IPS DF 6.9 (cell line): ENCODE measurements around the gene APOC4.

Experiments used
- DNase-seq: peaks from one replicate; pipeline ENCODE4 v3.0.0-alpha.2; 2013; ENCODE audit warnings: low read depth, low spot score
- H3K27ac ChIP-seq: one replicate; pipeline ENCODE4 v1.5.1; 2013; ENCODE audit warnings: low read length, control low read depth
- H3K27me3 ChIP-seq: 2 replicates; pipeline ENCODE4 v1.6.1; 2013; ENCODE audit warnings: mild to moderate bottlenecking, low read length; ENCODE audit not compliant: control insufficient read depth, insufficient read depth
- H3K36me3 ChIP-seq: 2 replicates; pipeline ENCODE4 v1.6.1; 2013; ENCODE audit warnings: low read length; ENCODE audit not compliant: control insufficient read depth, insufficient read depth
- H3K4me1 ChIP-seq: 2 replicates; pipeline ENCODE4 v1.6.1; 2013; ENCODE audit warnings: low read length; ENCODE audit not compliant: control insufficient read depth, insufficient read depth
- H3K4me3 ChIP-seq: 2 replicates; pipeline ENCODE4 v1.5.1; 2013; ENCODE audit warnings: mild to moderate bottlenecking, low read length
- H3K9me3 ChIP-seq: 2 replicates; pipeline ENCODE4 v1.6.1; 2013; ENCODE audit warnings: low read length, inconsistent platforms; ENCODE audit not compliant: control insufficient read depth, insufficient read depth
- WGBS: extraction: QIAGEN DNeasy Blood & Tissue Kit; methylation state at CpG from one replicate; pipeline ENCODE4 v1.1.7; 2013; ENCODE audit warnings: mixed read lengths, missing lambda C conversion rate; ENCODE audit not compliant: insufficient read length, insufficient coverage; 5-methylcytosine and 5-hydroxymethylcytosine counted together

The APOC4 gene

GRCh38 chr19:44947041-44947581, 5.1 kb downstream of the APOC4 start:
- Histone ChIP-seq H3K36me3 (no peaks in the 10 kb centered on the region; the same call in 1 of the 2 replicates), H3K27me3 (no peaks in the 10 kb centered on the region; the same call in 1 of the 2 replicates), H3K4me1 (no peaks in the 10 kb centered on the region), H3K27ac (no peak overlapping the region), H3K9me3 (no peaks in the 10 kb centered on the region), H3K4me3 (no peak overlapping the region)
- DNase-seq, result no peak
- no CpG with 5 or more reads among the region's 13 CpGs for WGBS

- H3K4me3 ChIP-seq, result no peak overlapping the region
- no peak for DNase-seq
- no peaks in the 10 kb centered on the region for H3K4me1 ChIP-seq
- no peaks in the 10 kb centered on the region for H3K36me3 ChIP-seq
- no peaks in the 10 kb centered on the region for H3K27me3 ChIP-seq
- WGBS, result no CpG with 5 or more reads among the region's 5 CpGs
- no peak overlapping the region for H3K27ac ChIP-seq
- no peaks in the 10 kb centered on the region for H3K9me3 ChIP-seq
Measured at GRCh38 chr19:44948237-44948636, 6.2 kb downstream of the APOC4 start.

GRCh38 chr19:44948763-44949374, 6.8 kb downstream of the APOC4 start:
- H3K4me1 ChIP-seq, result no peaks in the 10 kb centered on the region
- H3K36me3 ChIP-seq, result no peaks in the 10 kb centered on the region
- H3K9me3 ChIP-seq, result no peaks in the 10 kb centered on the region
- H3K27me3 ChIP-seq, result no peaks in the 10 kb centered on the region
- WGBS, result no CpG with 5 or more reads among the region's 5 CpGs
- H3K27ac ChIP-seq, result no peak overlapping the region
- no peak for DNase-seq
- no peak overlapping the region for H3K4me3 ChIP-seq

- Histone ChIP-seq H3K4me3 (no peak overlapping the region), H3K4me1 (no peaks in the 10 kb centered on the region), H3K27ac (no peak overlapping the region), H3K9me3 (no peaks in the 10 kb centered on the region), H3K27me3 (no peaks in the 10 kb centered on the region), H3K36me3 (no peaks in the 10 kb centered on the region)
- no peak for DNase-seq
- whole genome bisulfite sequencing, result no CpG with 5 or more reads among the region's 9 CpGs
Measured at GRCh38 chr19:44949550-44949949, 7.5 kb downstream of the APOC4 start.

- H3K9me3 ChIP-seq, result no peaks in the 10 kb centered on the region
- peaks cover 3% of the 10 kb centered on the region for H3K4me1 ChIP-seq
- no CpG with 5 or more reads among the region's 13 CpGs for WGBS
- DNase-seq, result peak; percentile 68
- no peaks in the 10 kb centered on the region for H3K27me3 ChIP-seq
- H3K27ac ChIP-seq, result no peak overlapping the region
- no peaks in the 10 kb centered on the region for H3K36me3 ChIP-seq
- H3K4me3 ChIP-seq, result no peak overlapping the region
Measured at GRCh38 chr19:44951179-44952159, 9.4 kb downstream of the APOC4 start.

- Histone ChIP-seq H3K27me3 (no peaks in the 10 kb centered on the region), H3K4me3 (peak overlapping the region; percentile 64; the same call in 1 of the 2 replicates), H3K4me1 (peaks cover 3% of the 10 kb centered on the region), H3K27ac (no peak overlapping the region), H3K9me3 (no peaks in the 10 kb centered on the region), H3K36me3 (no peaks in the 10 kb centered on the region)
- no peak for DNase-seq
- WGBS, result no CpG with 5 or more reads among the region's 13 CpGs
Measured at GRCh38 chr19:44954278-44954648, 12.2 kb downstream of the APOC4 start.

- peak within 1 kb of the TSS; percentile 92 for H3K4me3 ChIP-seq
- H3K27ac ChIP-seq, result no peak within 1 kb of the TSS
- H3K4me1 ChIP-seq, result peaks cover 3% of the 10 kb centered on the region
- no peaks in the 10 kb centered on the region for H3K9me3 ChIP-seq
- no CpG with 5 or more reads among the region's 65 CpGs for WGBS
- H3K36me3 ChIP-seq, result no peaks in the 10 kb centered on the region
- no peaks in the 10 kb centered on the region for H3K27me3 ChIP-seq
- peak; percentile 89 for DNase-seq
Measured at GRCh38 chr19:44954649-44955504, 12.8 kb downstream of the APOC4 start, which contains the start of gene CLPTM1. TSS of gene CLPTM1 (plus strand) at chr19:44955380. CDS start at chr19:44955396, 16 bp downstream.

- Histone ChIP-seq H3K27me3 (no peaks in the 10 kb centered on the region), H3K4me1 (peaks cover 3% of the 10 kb centered on the region), H3K27ac (no peak overlapping the region), H3K36me3 (no peaks in the 10 kb centered on the region), H3K4me3 (peak overlapping the region; percentile 92), H3K9me3 (no peaks in the 10 kb centered on the region)
- DNase-seq, result no peak
- WGBS, result no CpG with 5 or more reads among the region's 40 CpGs
Measured at GRCh38 chr19:44955505-44956439, 13.7 kb downstream of the APOC4 start.

- peaks cover 3% of the 10 kb centered on the region for H3K4me1 ChIP-seq
- no peak overlapping the region for H3K27ac ChIP-seq
- no CpG with 5 or more reads among the region's 7 CpGs for WGBS
- no peaks in the 10 kb centered on the region for H3K27me3 ChIP-seq
- no peak for DNase-seq
- H3K36me3 ChIP-seq, result no peaks in the 10 kb centered on the region
- H3K9me3 ChIP-seq, result no peaks in the 10 kb centered on the region
- H3K4me3 ChIP-seq, result no peak overlapping the region
Measured at GRCh38 chr19:44957526-44957925, 15.5 kb downstream of the APOC4 start.
